Sigmoid colon (tissue), 7 donors: ENCODE data around the gene PIM3. TPM values are rescaled to one million over a fixed set of nuclear protein-coding genes. Genes with fewer than 3 reads are reported as not detected.

Source experiments
- DNase-seq: peaks from one replicate; pipeline ENCODE4 v3.0.0-alpha.2; 2019
- H3K27ac ChIP-seq, 4 donors: fragments of 200-600 bp; sonication (generic); one replicate each; pipeline ENCODE4 v1.5.1; 2016 to 2019; ENCODE audit warnings: mild to moderate bottlenecking in 1 of 4
- H3K27me3 ChIP-seq, 3 donors: fragments of 200-600 bp; sonication (generic); one replicate each; pipeline ENCODE4 v1.5.1; 2019; ENCODE audit warnings: mild to moderate bottlenecking in 1 of 3
- H3K36me3 ChIP-seq, 4 donors: fragments of 200-600 bp; sonication (generic); one replicate each; pipeline ENCODE4 v1.5.1; 2016 to 2019
- H3K4me1 ChIP-seq, 4 donors: fragments of 200-600 bp; sonication (generic); one replicate each; pipeline ENCODE4 v1.5.1; 2017 to 2019
- H3K4me3 ChIP-seq, 4 donors: fragments of 200-600 bp; sonication (generic); one replicate each; pipeline ENCODE4 v1.5.1; 2017 to 2019; ENCODE audit warnings: mild to moderate bottlenecking in 2 of 4, moderate library complexity in 1 of 4
- H3K9me3 ChIP-seq, 4 donors: fragments of 200-600 bp in 3 of 4; sonication (generic) in 3 of 4; one replicate each; pipeline versions ENCODE4 v1.5.1 to v1.6.1; 2013 to 2019
- EP300 ChIP-seq, 4 donors: sonication (generic); formaldehyde crosslinking; IDR thresholded peaks; one replicate each; pipeline ENCODE4 v1.6.1; 2017; ENCODE audit warnings: antibody characterized with exemption in 4 of 4
- POLR2A ChIP-seq, 2 donors: fragments of 450-650 bp; IDR thresholded peaks; one replicate each; pipeline ENCODE4 v1.6.1; 2016; ENCODE audit warnings: antibody characterized with exemption in 2 of 2, mild to moderate bottlenecking in 2 of 2, moderate library complexity in 2 of 2
- POLR2AphosphoS5 ChIP-seq, 4 donors: sonication (generic); formaldehyde crosslinking; IDR thresholded peaks; one replicate each; pipeline ENCODE4 v1.6.1; 2017; ENCODE audit warnings: antibody characterized with exemption in 4 of 4
- WGBS, 2 donors: extraction: QIAGEN DNeasy Blood & Tissue Kit; methylation state at CpG; one replicate each; pipeline ENCODE4 v1.1.7; 2013; 5-methylcytosine and 5-hydroxymethylcytosine counted together
- intact Hi-C: fragments of 100-400 bp; cut with DNase I; formaldehyde crosslinking; loops from one replicate; pipeline ENCODE4 v1.15.1; 2023
- polyA plus RNA-seq, 3 donors: library from polyadenylated mRNA; stranded (reverse); fragments of 200-250 nt; gene quantifications; one replicate each; pipeline ENCODE4 v1.2.3, GENCODE V29; 2013
- total RNA-seq, 4 donors: library from RNA; depleted of rRNA; stranded (reverse); fragments of >200 nt; gene quantifications; one replicate each; pipeline ENCODE4 v1.1.0, GENCODE V29; 2016
- TF ChIP-seq, protein P1 (sequence below), 4 experiments: fragments of 450-650 bp in 3 of 4; fragments of 200-600 bp in 1 of 4; IDR thresholded peaks; one replicate each; pipeline ENCODE4 v1.5.1; 2016 to 2019; ENCODE audit warnings: antibody characterized with exemption in 4 of 4, mild to moderate bottlenecking in 3 of 4, moderate library complexity in 2 of 4
- donor health status: healthy with polysubstance abuse.
- donor health status: Bipolar disorder and iron deficiency.
- donor health status: healthy.

PIM3 gene
- total and polyA plus RNA-seq, 7 donors, result 26.3 to 126 (median 49.4) TPM

DNA sequence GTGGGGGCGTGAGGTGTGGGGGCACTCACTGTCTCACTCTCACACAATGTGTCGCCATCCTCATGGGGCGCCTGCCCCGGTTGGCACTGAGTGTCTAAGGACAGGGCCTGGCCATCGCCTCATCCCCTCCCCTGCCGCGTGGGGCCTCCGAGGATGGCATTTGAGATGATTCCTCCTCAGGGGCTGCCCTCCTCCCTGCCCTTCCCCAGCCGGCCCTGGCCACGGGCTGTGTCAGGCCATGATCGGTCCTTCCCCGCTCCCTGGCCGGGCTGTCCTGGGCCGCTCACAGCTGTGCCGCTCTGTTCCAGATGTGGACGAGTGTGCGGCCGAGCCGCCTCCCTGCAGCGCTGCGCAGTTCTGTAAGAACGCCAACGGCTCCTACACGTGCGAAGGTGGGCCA, 37.6 kb upstream of the PIM3 start:
- no peaks in the 10 kb centered on the region for H3K27me3 ChIP-seq
- no peak for DNase-seq
- no peaks in the 10 kb centered on the region for H3K9me3 ChIP-seq
- no peak overlapping the region for H3K4me3 ChIP-seq
- H3K4me1 ChIP-seq, result peaks cover 0 to 15% (median 10%) of the 10 kb centered on the region in 4 donors
- H3K36me3 ChIP-seq, result peaks cover 0 to 32% (median 6%) of the 10 kb centered on the region in 4 donors
- peak overlapping the region in 2 of 4 donors; percentile 18 to 38 for H3K27ac ChIP-seq
- intact Hi-C loops, result loop anchor here (10.0 kb wide), 1 partner anchor 262 kb away; the partner anchor contains the start of gene TRABD
- 93% methylated on average over 25 of the region's 25 CpGs for WGBS, 2 donors
- TF ChIP-seq POLR2AphosphoS5 (IDR thresholded peaks at IDR 0.05), result no peak
- no peak for TF ChIP-seq EP300 (IDR thresholded peaks at IDR 0.05)
- TF ChIP-seq, protein P1, sequence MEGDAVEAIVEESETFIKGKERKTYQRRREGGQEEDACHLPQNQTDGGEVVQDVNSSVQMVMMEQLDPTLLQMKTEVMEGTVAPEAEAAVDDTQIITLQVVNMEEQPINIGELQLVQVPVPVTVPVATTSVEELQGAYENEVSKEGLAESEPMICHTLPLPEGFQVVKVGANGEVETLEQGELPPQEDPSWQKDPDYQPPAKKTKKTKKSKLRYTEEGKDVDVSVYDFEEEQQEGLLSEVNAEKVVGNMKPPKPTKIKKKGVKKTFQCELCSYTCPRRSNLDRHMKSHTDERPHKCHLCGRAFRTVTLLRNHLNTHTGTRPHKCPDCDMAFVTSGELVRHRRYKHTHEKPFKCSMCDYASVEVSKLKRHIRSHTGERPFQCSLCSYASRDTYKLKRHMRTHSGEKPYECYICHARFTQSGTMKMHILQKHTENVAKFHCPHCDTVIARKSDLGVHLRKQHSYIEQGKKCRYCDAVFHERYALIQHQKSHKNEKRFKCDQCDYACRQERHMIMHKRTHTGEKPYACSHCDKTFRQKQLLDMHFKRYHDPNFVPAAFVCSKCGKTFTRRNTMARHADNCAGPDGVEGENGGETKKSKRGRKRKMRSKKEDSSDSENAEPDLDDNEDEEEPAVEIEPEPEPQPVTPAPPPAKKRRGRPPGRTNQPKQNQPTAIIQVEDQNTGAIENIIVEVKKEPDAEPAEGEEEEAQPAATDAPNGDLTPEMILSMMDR (IDR thresholded peaks at IDR 0.05), result no peak
- no peak for TF ChIP-seq POLR2A (IDR thresholded peaks at IDR 0.05)

DNA sequence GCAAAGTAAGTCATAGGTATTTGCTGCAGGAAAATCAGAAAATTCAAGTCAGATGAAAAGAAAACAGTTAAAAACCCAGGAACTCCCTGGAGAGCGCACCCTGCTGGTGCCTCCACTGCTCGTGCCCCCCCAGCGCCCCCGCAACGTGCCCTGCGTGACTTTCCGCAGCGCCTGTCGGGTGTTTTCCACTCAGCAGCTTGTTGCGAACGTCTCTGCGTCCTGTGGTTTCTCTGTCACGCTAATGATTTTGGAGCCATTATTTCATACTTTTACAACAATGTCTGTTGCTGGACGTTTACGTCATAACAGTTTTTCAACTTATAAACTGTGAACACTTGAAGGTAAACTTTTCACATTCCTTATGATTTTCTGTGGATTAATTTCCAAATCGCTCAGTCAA, 37.1 kb upstream of the PIM3 start:
- Histone ChIP-seq H3K4me3 (no peak overlapping the region), H3K27me3 (peaks cover 0 to 3% (median 2%) of the 10 kb centered on the region in 3 donors), H3K27ac (peak overlapping the region in 2 of 4 donors; percentile 18 to 38), H3K36me3 (peaks cover 0 to 32% (median 6%) of the 10 kb centered on the region in 4 donors), H3K9me3 (no peaks in the 10 kb centered on the region), H3K4me1 (peaks cover 0 to 15% (median 10%) of the 10 kb centered on the region in 4 donors)
- 66 to 85% methylated on average over 16 of the region's 16 CpGs for WGBS, 2 donors
- intact Hi-C loops, result loop anchor here (10.0 kb wide), 1 partner anchor 261 kb away; the partner anchor contains the start of gene TRABD
- no peak for TF ChIP-seq EP300 (IDR thresholded peaks at IDR 0.05)
- no peak for TF ChIP-seq POLR2AphosphoS5 (IDR thresholded peaks at IDR 0.05)
- no peak for TF ChIP-seq POLR2A (IDR thresholded peaks at IDR 0.05)
- TF ChIP-seq, protein P1 (IDR thresholded peaks at IDR 0.05), result peak in 1 of 4 experiments; percentile 13
- DNase-seq, result no peak

DNA sequence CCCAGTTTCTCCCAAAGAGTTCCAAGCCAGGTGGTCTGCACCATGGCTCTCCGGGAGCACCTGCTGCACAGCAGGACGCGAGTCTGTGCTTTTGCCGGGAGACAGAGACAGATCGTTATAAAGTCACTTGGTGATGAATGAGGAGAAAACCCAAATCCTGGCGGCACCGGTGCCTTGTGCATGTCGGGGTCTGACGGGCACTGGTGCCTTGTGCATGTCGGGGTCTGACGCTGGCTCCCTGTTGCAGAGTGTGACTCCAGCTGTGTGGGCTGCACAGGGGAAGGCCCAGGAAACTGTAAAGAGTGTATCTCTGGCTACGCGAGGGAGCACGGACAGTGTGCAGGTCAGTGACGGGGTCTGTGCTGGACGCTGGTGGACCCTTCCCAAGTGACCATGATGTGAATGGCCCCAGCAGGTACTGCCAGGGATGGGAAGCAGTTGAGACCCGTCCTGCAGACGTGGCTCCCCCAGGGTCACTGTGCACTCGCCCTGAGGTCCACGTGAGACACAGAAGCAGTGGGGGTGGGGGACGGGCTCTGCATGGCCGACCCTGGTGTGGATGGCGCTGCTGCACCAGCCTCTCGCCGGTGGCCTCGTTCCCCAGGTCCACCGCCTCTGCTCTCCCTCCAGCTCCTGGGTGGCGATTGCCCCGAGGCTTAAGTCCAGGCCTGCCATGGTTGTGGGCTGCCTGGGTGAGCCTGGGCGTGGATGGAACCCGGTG, 36.3 kb upstream of the PIM3 start:
- no peak overlapping the region for H3K27ac ChIP-seq
- TF ChIP-seq POLR2A (IDR thresholded peaks at IDR 0.05) (no peak), EP300 (IDR thresholded peaks at IDR 0.05) (no peak), POLR2AphosphoS5 (IDR thresholded peaks at IDR 0.05) (no peak)
- TF ChIP-seq, protein P1 (IDR thresholded peaks at IDR 0.05), result no peak
- no peak overlapping the region for H3K4me3 ChIP-seq
- peaks cover 0 to 32% (median 6%) of the 10 kb centered on the region in 4 donors for H3K36me3 ChIP-seq
- no peaks in the 10 kb centered on the region for H3K9me3 ChIP-seq
- H3K4me1 ChIP-seq, result peaks cover 0 to 11% (median 8%) of the 10 kb centered on the region in 4 donors
- no peak for DNase-seq
- peaks cover 6 to 11% (median 11%) of the 10 kb centered on the region in 3 donors for H3K27me3 ChIP-seq
- intact Hi-C loops, result loop anchor here (10.0 kb wide), 1 partner anchor 261 kb away; the partner anchor contains the start of gene TRABD
- WGBS, 2 donors, result 95 to 96% methylated on average over 31 of the region's 31 CpGs

DNA sequence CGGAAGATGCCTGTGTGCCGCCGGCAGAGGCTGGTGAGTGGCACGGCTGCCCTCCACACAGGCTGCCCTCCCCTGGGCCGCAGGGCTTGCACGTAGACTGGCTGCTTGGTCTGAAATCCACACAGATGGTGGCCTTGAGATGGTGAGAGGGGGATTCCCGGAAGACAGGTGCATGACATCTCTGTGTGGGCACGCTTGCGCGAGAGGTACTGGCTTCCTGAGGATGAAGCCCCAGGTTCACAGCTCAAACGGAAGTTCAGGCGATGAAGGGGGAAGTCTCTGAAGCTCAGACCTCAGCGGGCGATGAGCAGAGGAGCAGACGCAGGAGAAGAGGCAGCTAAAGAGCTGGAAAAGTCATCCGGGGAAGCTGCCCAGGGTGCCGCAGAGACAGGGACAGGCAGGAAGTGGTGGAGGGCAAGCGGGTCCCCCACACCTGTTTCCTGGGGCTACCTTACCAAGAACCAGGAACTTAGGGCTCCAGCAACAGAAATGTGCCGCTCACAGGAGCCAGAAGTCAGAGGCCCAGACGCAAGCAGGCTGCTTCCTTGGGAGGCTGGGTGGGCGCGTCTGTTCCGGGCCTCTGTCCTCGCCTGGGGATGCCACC, 34.9 kb upstream of the PIM3 start:
- WGBS, 2 donors, result 52 to 86% methylated on average over 24 of the region's 24 CpGs
- Histone ChIP-seq H3K9me3 (no peaks in the 10 kb centered on the region), H3K27me3 (peaks cover 7 to 17% (median 13%) of the 10 kb centered on the region in 3 donors), H3K4me3 (no peak overlapping the region), H3K36me3 (peaks cover 0 to 26% (median 3%) of the 10 kb centered on the region in 4 donors), H3K4me1 (peaks cover 0 to 13% (median 12%) of the 10 kb centered on the region in 4 donors), H3K27ac (no peak overlapping the region)
- intact Hi-C loops, result loop anchor here (10.0 kb wide), 1 partner anchor 259 kb away; the partner anchor contains the start of gene TRABD
- DNase-seq, result no peak
- TF ChIP-seq EP300 (IDR thresholded peaks at IDR 0.05) (no peak), POLR2AphosphoS5 (IDR thresholded peaks at IDR 0.05) (no peak), POLR2A (IDR thresholded peaks at IDR 0.05) (no peak)
- TF ChIP-seq, protein P1 (IDR thresholded peaks at IDR 0.05), result no peak
